Astrocyte (in vitro differentiated cells and primary cell): ENCODE measurements around the gene GIMAP1. TPM values are rescaled to one million over a fixed set of nuclear protein-coding genes. Genes with fewer than 3 reads are reported as not detected.

ENCODE experiments used
- DNase-seq: peaks from one replicate; pipeline ENCODE4 v3.0.0-alpha.2; 2010; ENCODE audit warnings: low read depth
- FAIRE-seq: peaks from 2 replicates; lab custom pipeline; 2011; peaks lifted over from hg19 to GRCh38; lab: Jason Lieb, UNC
- H2AFZ ChIP-seq: 2 replicates; pipeline ENCODE4 v1.6.0; 2012; ENCODE audit warnings: low read depth, low read length, inconsistent platforms
- H3K27ac ChIP-seq: 2 replicates; pipeline ENCODE4 v1.5.1; 2011; ENCODE audit warnings: low read depth, low read length, inconsistent platforms
- H3K27me3 ChIP-seq: 2 replicates; pipeline ENCODE4 v1.6.0; 2011; ENCODE audit warnings: low read length, inconsistent platforms; ENCODE audit not compliant: insufficient read depth
- H3K36me3 ChIP-seq: 2 replicates; pipeline ENCODE4 v1.5.1; 2011; ENCODE audit warnings: low read length, inconsistent platforms; ENCODE audit not compliant: insufficient read depth
- H3K4me1 ChIP-seq: 2 replicates; pipeline ENCODE4 v1.5.1; 2011; ENCODE audit warnings: low read length, inconsistent platforms; ENCODE audit not compliant: insufficient read depth
- H3K4me2 ChIP-seq: 2 replicates; pipeline ENCODE4 v1.6.0; 2012; ENCODE audit warnings: low read length, inconsistent platforms
- H3K4me3 ChIP-seq: 2 replicates; pipeline ENCODE4 v1.5.1; 2011; ENCODE audit warnings: low read depth, mild to moderate bottlenecking, low read length, inconsistent platforms; ENCODE audit not compliant: insufficient read depth
- H3K79me2 ChIP-seq: 2 replicates; pipeline ENCODE4 v1.6.0; 2012; ENCODE audit warnings: mild to moderate bottlenecking, low read length, inconsistent platforms; ENCODE audit not compliant: insufficient read depth
- H3K9ac ChIP-seq: 2 replicates; pipeline ENCODE4 v1.6.0; 2012; ENCODE audit warnings: mild to moderate bottlenecking, low read length, inconsistent platforms
- H3K9me3 ChIP-seq: 2 replicates; pipeline ENCODE4 v1.5.1; 2012; ENCODE audit warnings: low read depth, mild to moderate bottlenecking, low read length, inconsistent platforms; ENCODE audit not compliant: insufficient read depth
- H4K20me1 ChIP-seq: 2 replicates; pipeline ENCODE4 v1.6.0; 2012; ENCODE audit warnings: low read length, inconsistent platforms; ENCODE audit not compliant: insufficient read depth
- H3K27ac Mint-ChIP-seq: one replicate; pipeline ENCODE4 v1.8.0; 2021; ENCODE audit warnings: mild to moderate bottlenecking, mixed read lengths; ENCODE audit not compliant: unreplicated experiment
- H3K27me3 Mint-ChIP-seq: one replicate; pipeline ENCODE4 v1.8.0; 2021; ENCODE audit warnings: low read depth, mixed read lengths; ENCODE audit not compliant: unreplicated experiment
- H3K36me3 Mint-ChIP-seq: one replicate; pipeline ENCODE4 v1.8.0; 2021; ENCODE audit warnings: low read depth, mixed read lengths; ENCODE audit not compliant: unreplicated experiment
- H3K4me1 Mint-ChIP-seq: one replicate; pipeline ENCODE4 v1.8.0; 2021; ENCODE audit warnings: low read depth, mixed read lengths; ENCODE audit not compliant: unreplicated experiment
- H3K4me3 Mint-ChIP-seq: one replicate; pipeline ENCODE4 v1.8.0; 2021; ENCODE audit warnings: mild to moderate bottlenecking, moderate library complexity, mixed read lengths; ENCODE audit not compliant: unreplicated experiment
- H3K9me3 Mint-ChIP-seq: one replicate; pipeline ENCODE4 v1.8.0; 2021; ENCODE audit warnings: mild to moderate bottlenecking, mixed read lengths; ENCODE audit not compliant: unreplicated experiment
- EZH2 ChIP-seq: IDR thresholded peaks from 2 replicates; pipeline ENCODE4 v1.6.1; 2012; ENCODE audit warnings: mild to moderate bottlenecking, low read length, inconsistent platforms; ENCODE audit not compliant: insufficient read depth
- total RNA-seq: library from RNA; stranded (reverse); gene quantifications from 2 replicates; pipeline ENCODE4 v1.2.1, GENCODE V29; 2021
- TF ChIP-seq, protein P1 (sequence below): IDR thresholded peaks from 2 replicates; pipeline ENCODE4 v1.5.1; 2011; ENCODE audit warnings: low read depth, mild to moderate bottlenecking, inconsistent platforms, low read length, moderate library complexity; ENCODE audit not compliant: insufficient read depth

Gene GIMAP1
- total RNA-seq, 1 donor from 2014 or later, result not detected

DNA sequence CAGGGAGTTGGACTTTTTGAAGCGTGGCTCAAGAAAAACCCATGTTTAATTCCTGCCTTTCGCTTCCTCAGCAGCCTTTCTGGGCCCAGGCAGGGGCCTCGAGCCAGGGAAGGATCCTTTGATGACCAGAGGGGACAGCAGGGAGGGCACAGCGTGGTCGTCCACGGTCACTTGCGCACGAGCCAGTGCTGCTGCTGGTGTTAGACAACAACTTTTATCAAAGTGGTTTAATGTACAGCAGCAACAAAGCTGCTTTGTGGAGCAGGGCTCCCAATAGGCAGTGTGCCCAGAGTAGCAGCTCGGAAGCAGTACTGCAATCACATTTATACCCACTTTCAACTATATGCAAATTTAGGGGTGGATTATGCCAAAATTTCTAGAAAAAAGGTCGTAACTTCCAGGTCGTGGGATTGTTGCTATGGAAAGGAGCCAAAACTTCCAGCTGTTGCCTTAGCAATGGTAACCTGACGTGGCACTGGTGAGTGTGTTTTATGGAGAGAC, 6.1 kb downstream of the GIMAP1 start:
- peaks cover 7% of the 10 kb centered on the region for H3K9me3 Mint-ChIP-seq
- Histone ChIP-seq H3K4me2 (no peak overlapping the region), H3K27me3 (no peaks in the 10 kb centered on the region), H3K27ac (no peak overlapping the region), H3K4me1 (no peaks in the 10 kb centered on the region), H2AFZ (no peak overlapping the region), H4K20me1 (no peaks in the 10 kb centered on the region), H3K79me2 (no peaks in the 10 kb centered on the region), H3K9me3 (peaks cover 2% of the 10 kb centered on the region), H3K9ac (no peak overlapping the region), H3K36me3 (no peaks in the 10 kb centered on the region), H3K4me3 (no peak overlapping the region)
- FAIRE-seq (no peak), DNase-seq (no peak)
- TF ChIP-seq EZH2, result no peak
- TF ChIP-seq, protein P1, sequence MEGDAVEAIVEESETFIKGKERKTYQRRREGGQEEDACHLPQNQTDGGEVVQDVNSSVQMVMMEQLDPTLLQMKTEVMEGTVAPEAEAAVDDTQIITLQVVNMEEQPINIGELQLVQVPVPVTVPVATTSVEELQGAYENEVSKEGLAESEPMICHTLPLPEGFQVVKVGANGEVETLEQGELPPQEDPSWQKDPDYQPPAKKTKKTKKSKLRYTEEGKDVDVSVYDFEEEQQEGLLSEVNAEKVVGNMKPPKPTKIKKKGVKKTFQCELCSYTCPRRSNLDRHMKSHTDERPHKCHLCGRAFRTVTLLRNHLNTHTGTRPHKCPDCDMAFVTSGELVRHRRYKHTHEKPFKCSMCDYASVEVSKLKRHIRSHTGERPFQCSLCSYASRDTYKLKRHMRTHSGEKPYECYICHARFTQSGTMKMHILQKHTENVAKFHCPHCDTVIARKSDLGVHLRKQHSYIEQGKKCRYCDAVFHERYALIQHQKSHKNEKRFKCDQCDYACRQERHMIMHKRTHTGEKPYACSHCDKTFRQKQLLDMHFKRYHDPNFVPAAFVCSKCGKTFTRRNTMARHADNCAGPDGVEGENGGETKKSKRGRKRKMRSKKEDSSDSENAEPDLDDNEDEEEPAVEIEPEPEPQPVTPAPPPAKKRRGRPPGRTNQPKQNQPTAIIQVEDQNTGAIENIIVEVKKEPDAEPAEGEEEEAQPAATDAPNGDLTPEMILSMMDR, result no peak
- H3K4me3 Mint-ChIP-seq, result no peak overlapping the region
- no peak overlapping the region for H3K27ac Mint-ChIP-seq
- no peaks in the 10 kb centered on the region for H3K36me3 Mint-ChIP-seq
- no peaks in the 10 kb centered on the region for H3K4me1 Mint-ChIP-seq
- H3K27me3 Mint-ChIP-seq, result peaks cover 40% of the 10 kb centered on the region

DNA sequence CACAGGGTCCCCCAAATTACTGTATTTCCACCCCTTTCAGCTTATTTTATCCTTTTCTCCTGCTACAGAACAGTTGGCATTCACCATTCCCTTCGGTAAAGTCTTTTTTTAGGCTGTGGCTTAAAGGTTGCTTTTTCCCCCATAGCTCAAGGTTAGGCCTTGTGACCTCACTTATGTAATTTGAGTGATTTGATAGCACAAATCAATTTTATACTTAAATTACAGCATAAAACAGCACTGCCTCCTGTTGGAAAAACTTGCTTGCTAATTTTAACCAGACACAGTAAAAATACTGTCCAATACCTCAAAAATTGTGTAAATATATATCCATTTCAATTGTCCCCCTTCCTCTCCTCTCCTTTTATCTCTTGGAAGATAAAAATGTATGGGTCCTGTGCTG, 7.1 kb downstream of the GIMAP1 start:
- Histone ChIP-seq H3K4me2 (no peak overlapping the region), H3K9me3 (peaks cover 3% of the 10 kb centered on the region), H3K4me3 (no peak overlapping the region), H4K20me1 (no peaks in the 10 kb centered on the region), H3K4me1 (no peaks in the 10 kb centered on the region), H2AFZ (no peak overlapping the region), H3K27ac (no peak overlapping the region), H3K36me3 (no peaks in the 10 kb centered on the region), H3K79me2 (no peaks in the 10 kb centered on the region), H3K27me3 (no peaks in the 10 kb centered on the region), H3K9ac (no peak overlapping the region)
- DNase-seq, result no peak
- Mint-ChIP-seq H3K4me1 (no peaks in the 10 kb centered on the region), H3K9me3 (peaks cover 4% of the 10 kb centered on the region), H3K4me3 (no peak overlapping the region), H3K27me3 (peaks cover 38% of the 10 kb centered on the region), H3K27ac (no peak overlapping the region), H3K36me3 (no peaks in the 10 kb centered on the region)
- TF ChIP-seq, protein P1, result no peak
- TF ChIP-seq EZH2, result no peak
- no peak for FAIRE-seq

DNA sequence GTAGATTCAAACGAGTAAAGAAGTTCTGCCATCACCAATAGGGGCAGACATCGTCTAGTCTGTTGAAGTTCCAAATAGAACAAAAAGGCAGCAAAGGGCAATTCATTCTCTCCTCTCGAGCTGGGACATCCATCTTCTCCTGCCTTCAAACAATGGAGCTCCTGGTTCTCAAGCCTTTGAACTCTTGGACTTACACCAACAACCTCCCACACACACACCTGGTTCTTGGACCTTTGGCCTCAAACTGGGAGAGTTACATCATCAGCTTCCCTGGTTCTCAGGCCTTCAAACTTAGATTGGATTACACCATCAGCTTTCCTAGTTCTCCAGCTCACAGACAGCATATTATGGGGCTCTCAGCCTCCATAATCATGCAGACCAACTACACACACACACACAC, 11.0 kb downstream of the GIMAP1 start:
- no peaks in the 10 kb centered on the region for H3K79me2 ChIP-seq
- Mint-ChIP-seq H3K27me3 (peaks cover 55% of the 10 kb centered on the region), H3K36me3 (no peaks in the 10 kb centered on the region), H3K9me3 (peaks cover 7% of the 10 kb centered on the region), H3K27ac (no peak overlapping the region), H3K4me1 (no peaks in the 10 kb centered on the region), H3K4me3 (no peak overlapping the region)
- no peak overlapping the region for H2AFZ ChIP-seq
- no peaks in the 10 kb centered on the region for H4K20me1 ChIP-seq
- no peak overlapping the region for H3K4me3 ChIP-seq
- peaks cover 3% of the 10 kb centered on the region for H3K9me3 ChIP-seq
- H3K27ac ChIP-seq, result no peak overlapping the region
- no peaks in the 10 kb centered on the region for H3K27me3 ChIP-seq
- H3K36me3 ChIP-seq, result no peaks in the 10 kb centered on the region
- DNase-seq (no peak), FAIRE-seq (no peak)
- TF ChIP-seq EZH2, result no peak
- TF ChIP-seq, protein P1, result no peak
- H3K9ac ChIP-seq, result no peak overlapping the region
- no peaks in the 10 kb centered on the region for H3K4me1 ChIP-seq
- H3K4me2 ChIP-seq, result no peak overlapping the region
